ENCODE measurements around the gene TXNRD1. TPM values are rescaled to one million over a fixed set of nuclear protein-coding genes. Genes with fewer than 3 reads are reported as not detected.
"Not testable (repeated sequence)": the region's sequence is repeated elsewhere in the genome, so short reads cannot be mapped to it uniquely, and the experiment has no call there.

Gene TXNRD1
- total RNA-seq, 4 donors from 2014 or later, result 76.0 to 141 (median 97.8) TPM

- intact Hi-C loops (cut with DNase I; ENCODE audit: low total_unique reads), result no loop called here
- Histone ChIP-seq H3K4me3 (no peak overlapping the region), H3K27me3 (no peaks in the 10 kb centered on the region), H3K36me3 (no peaks in the 10 kb centered on the region), H3K27ac (no peak overlapping the region), H3K4me1 (no peaks in the 10 kb centered on the region), H3K9me3 (no peaks in the 10 kb centered on the region)
- DNase-seq, result no peak
- TF ChIP-seq CTCF (IDR thresholded peaks at IDR 0.05) (no peak), POLR2A (IDR thresholded peaks at IDR 0.05) (no peak)
Observed at GRCh38 chr12:104328790-104329189, 113.2 kb downstream of the TXNRD1 start.

- no peaks in the 10 kb centered on the region for H3K36me3 ChIP-seq
- H3K9me3 ChIP-seq, result no peaks in the 10 kb centered on the region
- H3K4me3 ChIP-seq, result no peak overlapping the region
- H3K27me3 ChIP-seq, result no peaks in the 10 kb centered on the region
- no peaks in the 10 kb centered on the region for H3K4me1 ChIP-seq
- DNase-seq, result no peak
- intact Hi-C loops (cut with DNase I; ENCODE audit: low total_unique reads), result no loop called here
- TF ChIP-seq CTCF (IDR thresholded peaks at IDR 0.05), result no peak
- no peak for TF ChIP-seq POLR2A (IDR thresholded peaks at IDR 0.05)
- H3K27ac ChIP-seq, result no peak overlapping the region
Observed at GRCh38 chr12:104329707-104330532, 114.3 kb downstream of the TXNRD1 start.

- Histone ChIP-seq H3K27ac (no peak overlapping the region), H3K4me3 (no peak overlapping the region), H3K27me3 (no peaks in the 10 kb centered on the region), H3K36me3 (no peaks in the 10 kb centered on the region), H3K9me3 (no peaks in the 10 kb centered on the region), H3K4me1 (no peaks in the 10 kb centered on the region)
- no peak for TF ChIP-seq POLR2A (IDR thresholded peaks at IDR 0.05)
- TF ChIP-seq CTCF (IDR thresholded peaks at IDR 0.05), result no peak
- intact Hi-C loops (cut with DNase I; ENCODE audit: low total_unique reads), result no loop called here
- no peak for DNase-seq
Observed at GRCh38 chr12:104331376-104331775, 115.8 kb downstream of the TXNRD1 start.

GRCh38 chr12:104332273-104332672, 116.7 kb downstream of the TXNRD1 start:
- H3K27ac ChIP-seq; H3K4me1 ChIP-seq; H3K27me3 ChIP-seq; intact Hi-C loops (cut with DNase I; ENCODE audit: low total_unique reads); H3K4me3 ChIP-seq; DNase-seq; H3K36me3 ChIP-seq; H3K9me3 ChIP-seq: not testable (repeated sequence)

GRCh38 chr12:104333692-104334255, 118.2 kb downstream of the TXNRD1 start:
- no peak for DNase-seq
- Histone ChIP-seq H3K4me1 (no peaks in the 10 kb centered on the region), H3K9me3 (no peaks in the 10 kb centered on the region), H3K36me3 (no peaks in the 10 kb centered on the region), H3K27ac (no peak overlapping the region), H3K4me3 (no peak overlapping the region), H3K27me3 (no peaks in the 10 kb centered on the region)
- TF ChIP-seq POLR2A (IDR thresholded peaks at IDR 0.05) (no peak), CTCF (IDR thresholded peaks at IDR 0.05) (no peak)
- intact Hi-C loops (cut with DNase I; ENCODE audit: low total_unique reads), result no loop called here

All from uterus (tissue), 4 donors.